IMR-90 (cell line): ENCODE results near the gene ESR1. TPM values are rescaled to one million over a fixed set of nuclear protein-coding genes. Genes with fewer than 3 reads are reported as not detected.

Experiments
- ATAC-seq: fragments of 200-7000 bp; cut with Tn5 transposase; 2 replicates; pipeline ENCODE4 v1.9.1; 2020; ENCODE audit warnings: low read depth, mild to moderate bottlenecking, moderate library complexity
- BruUV-seq: library from RNA; stranded (reverse); fragments of 400-500 nt; replicated peaks from 2 replicates; lab custom pipeline; 2021; lab: Mats Ljungman, UMichigan
- CTCF ChIA-PET: fragments of 300-600 bp; formaldehyde crosslinking; extraction: SDS; loops from one replicate; lab custom pipeline; 2021; ENCODE audit warnings: antibody characterized with exemption; lab: Yijun Ruan, JAX
- POLR2A ChIA-PET: fragments of 300-600 bp; sonication (Branson Sonifier 250); formaldehyde crosslinking; loops from one replicate; lab custom pipeline; 2022; ENCODE audit warnings: antibody characterized with exemption; ENCODE audit not compliant: unreplicated experiment; lab: Charles Lee
- DNase-seq: peaks from one replicate; pipeline ENCODE4 v3.0.0; 2013
- H2AFZ ChIP-seq: replicated peaks from 2 replicates; pipeline ENCODE3; 2013; ENCODE audit warnings: low read length, mild to moderate bottlenecking; ENCODE audit not compliant: poor library complexity
- H2AK5ac ChIP-seq: 2 replicates; pipeline ENCODE4 v1.6.1; 2013; ENCODE audit warnings: low read depth, low read length, inconsistent platforms
- H2AK9ac ChIP-seq: replicated peaks from 2 replicates; pipeline ENCODE3; 2013; ENCODE audit warnings: mild to moderate bottlenecking, low read depth, low read length, moderate library complexity; ENCODE audit not compliant: poor library complexity
- H2BK120ac ChIP-seq: 2 replicates; pipeline ENCODE4 v1.6.1; 2013; ENCODE audit warnings: low read depth, low read length, inconsistent platforms
- H2BK15ac ChIP-seq: 3 replicates; pipeline ENCODE4 v1.6.1; 2013; ENCODE audit warnings: low read depth, low read length, inconsistent platforms
- H2BK20ac ChIP-seq: 2 replicates; pipeline ENCODE4 v1.6.1; 2013; ENCODE audit warnings: low read depth, mild to moderate bottlenecking, inconsistent platforms, low read length, moderate library complexity
- H2BK5ac ChIP-seq: 2 replicates; pipeline ENCODE4 v1.6.1; 2013; ENCODE audit warnings: mild to moderate bottlenecking, low read depth, low read length, inconsistent platforms; ENCODE audit not compliant: poor library complexity, severe bottlenecking
- H3K14ac ChIP-seq: replicated peaks from 2 replicates; pipeline ENCODE4 v1.6.1; 2013; ENCODE audit warnings: low read depth, low read length, inconsistent platforms
- H3K18ac ChIP-seq: 2 replicates; pipeline ENCODE4 v1.6.1; 2013; ENCODE audit warnings: low read depth, low read length, control low read depth
- H3K23ac ChIP-seq: 2 replicates; pipeline ENCODE4 v1.6.1; 2013; ENCODE audit warnings: low read depth, low read length, inconsistent platforms
- H3K27ac ChIP-seq: 2 replicates; pipeline ENCODE4 v1.5.1; 2013; ENCODE audit warnings: mild to moderate bottlenecking, control low read depth, low read length; ENCODE audit not compliant: insufficient read depth
- H3K27me3 ChIP-seq: 2 replicates; pipeline ENCODE4 v1.6.1; 2013; ENCODE audit warnings: low read length; ENCODE audit not compliant: control insufficient read depth, insufficient read depth
- H3K36me3 ChIP-seq: 2 replicates; pipeline ENCODE4 v1.6.1; 2013; ENCODE audit warnings: low read length, mixed read lengths; ENCODE audit not compliant: control insufficient read depth, insufficient read depth
- H3K4ac ChIP-seq: 2 replicates; pipeline ENCODE4 v1.6.1; 2013; ENCODE audit warnings: low read depth, low read length, inconsistent platforms
- H3K4me1 ChIP-seq: 2 replicates; pipeline ENCODE4 v1.6.1; 2013; ENCODE audit warnings: low read length, mixed read lengths; ENCODE audit not compliant: control insufficient read depth, insufficient read depth
- H3K4me2 ChIP-seq: 2 replicates; pipeline ENCODE4 v1.6.1; 2013; ENCODE audit warnings: low read depth, mild to moderate bottlenecking, control low read depth, low read length, moderate library complexity
- H3K4me3 ChIP-seq: 2 replicates; pipeline ENCODE4 v1.5.1; 2013; ENCODE audit warnings: low read depth, mild to moderate bottlenecking, control low read depth, low read length, moderate library complexity; ENCODE audit not compliant: insufficient read depth
- H3K56ac ChIP-seq: 2 replicates; pipeline ENCODE4 v1.6.1; 2013; ENCODE audit warnings: low read length, inconsistent platforms; ENCODE audit not compliant: insufficient read depth; ENCODE audit errors: extremely low read depth
- H3K79me1 ChIP-seq, 2 experiments: 2 replicates each; pipeline ENCODE4 v1.6.1; 2013; ENCODE audit warnings: low read length in 2 of 2, inconsistent platforms in 1 of 2, low read depth in 1 of 2
- H3K9ac ChIP-seq: 2 replicates; pipeline ENCODE4 v1.6.1; 2013; ENCODE audit warnings: low read depth, low read length, control low read depth
- H3K9me1 ChIP-seq: 2 replicates; pipeline ENCODE4 v1.6.1; 2013; ENCODE audit warnings: low read length, inconsistent platforms; ENCODE audit not compliant: insufficient read depth
- H3K9me3 ChIP-seq: 2 replicates; pipeline ENCODE4 v1.6.1; 2013; ENCODE audit warnings: low read length; ENCODE audit not compliant: control insufficient read depth, insufficient read depth
- H4K20me1 ChIP-seq: 2 replicates; pipeline ENCODE4 v1.6.1; 2013; ENCODE audit warnings: low read length, inconsistent platforms; ENCODE audit not compliant: insufficient read depth
- H4K5ac ChIP-seq: 2 replicates; pipeline ENCODE4 v1.6.1; 2013; ENCODE audit warnings: mild to moderate bottlenecking, low read depth, low read length, control low read depth
- H4K8ac ChIP-seq, 2 experiments: 2 replicates each; pipeline ENCODE4 v1.6.1; 2013; ENCODE audit warnings: low read depth in 2 of 2, low read length in 2 of 2, control low read depth in 1 of 2, inconsistent platforms in 1 of 2
- H4K91ac ChIP-seq: 2 replicates; pipeline ENCODE4 v1.6.1; 2013; ENCODE audit warnings: low read depth, low read length, inconsistent platforms; ENCODE audit not compliant: insufficient read depth
- CEBPB ChIP-seq: IDR thresholded peaks from 2 replicates; pipeline ENCODE4 v1.6.1; 2012; ENCODE audit warnings: low read depth, low read length, improper control_type of control experiment
- CHD1 ChIP-seq: IDR thresholded peaks from 2 replicates; pipeline ENCODE4 v1.6.1; 2012; ENCODE audit warnings: low read depth, low read length, improper control_type of control experiment
- CTCF ChIP-seq: conservative IDR thresholded peaks from 2 replicates; pipeline ENCODE4 v1.5.1; 2012; ENCODE audit warnings: mild to moderate bottlenecking, low read depth, low read length, improper control_type of control experiment
- ELK1 ChIP-seq: fragments of 150-350 bp; IDR thresholded peaks from 2 replicates; pipeline ENCODE4 v1.6.1; 2016; ENCODE audit warnings: low read depth, mild to moderate bottlenecking, low read length, moderate library complexity, borderline replicate concordance
- FOS ChIP-seq: fragments of 150-350 bp; IDR thresholded peaks from 2 replicates; pipeline ENCODE4 v1.6.1; 2016; ENCODE audit warnings: low read depth, low read length
- MAFK ChIP-seq: IDR thresholded peaks from 2 replicates; pipeline ENCODE4 v1.6.1; 2012; ENCODE audit warnings: low read depth, low read length, improper control_type of control experiment
- MAZ ChIP-seq: IDR thresholded peaks from 2 replicates; pipeline ENCODE4 v1.6.1; 2012; ENCODE audit warnings: low read depth, mild to moderate bottlenecking, low read length, improper control_type of control experiment, moderate library complexity, borderline replicate concordance
- POLR2A ChIP-seq: IDR thresholded peaks from 2 replicates; pipeline ENCODE4 v1.6.1; 2012; ENCODE audit warnings: mild to moderate bottlenecking, low read depth, low read length
- RCOR1 ChIP-seq: IDR thresholded peaks from 2 replicates; pipeline ENCODE4 v1.6.1; 2012; ENCODE audit warnings: mild to moderate bottlenecking, low read length, improper control_type of control experiment; ENCODE audit not compliant: insufficient replicate concordance
- RFX5 ChIP-seq: IDR thresholded peaks from 2 replicates; pipeline ENCODE4 v1.8.0; 2012; ENCODE audit warnings: low read depth, mild to moderate bottlenecking, low read length, moderate library complexity
- USF2 ChIP-seq: fragments of 150-350 bp; IDR thresholded peaks from 2 replicates; pipeline ENCODE4 v1.6.1; 2017; ENCODE audit warnings: mild to moderate bottlenecking, antibody characterized with exemption, low read length, low read depth
- WGBS, 2 experiments: methylation state at CpG; one replicate each; pipeline versions ENCODE4 v1.1.5 to v1.1.7; 2013; ENCODE audit warnings: missing lambda C conversion rate in 2 of 2; ENCODE audit not compliant: insufficient read length in 1 of 2; ENCODE audit errors: extremely low coverage in 2 of 2; 5-methylcytosine and 5-hydroxymethylcytosine counted together
- dilution Hi-C: fragments of 300-500 bp; cut with HindIII; formaldehyde crosslinking; loops from one replicate; pipeline ENCODE4 v1.14.3; 2018; ENCODE audit warnings: low sequenced_read_pairs; ENCODE audit not compliant: unreplicated experiment
- in situ Hi-C: fragments of 300-500 bp; cut with MboI; formaldehyde crosslinking; loops from 3 replicates; pipeline ENCODE4 v1.14.3; 2019; ENCODE audit warnings: low sequenced_read_pairs, inconsistent platforms, mixed read lengths
- intact Hi-C: fragments of 100-400 bp; cut with micrococcal nuclease; formaldehyde crosslinking; loops from 2 replicates; pipeline ENCODE4 v1.10.0; 2022
- polyA plus RNA-seq, 3 experiments: library from polyadenylated mRNA; depleted of rRNA; stranded (reverse); fragments of >200 nt; gene quantifications; 2 replicates each; pipeline ENCODE4 v1.2.3, GENCODE V29; 2012; ENCODE audit warnings: low replicate concordance in 1 of 3
- total RNA-seq: library from RNA; depleted of rRNA; stranded (reverse); fragments of >200 nt; gene quantifications from 2 replicates; pipeline ENCODE4 v1.2.3, GENCODE V29; 2012

The ESR1 gene
- total and polyA plus RNA-seq, 2 of the 4 experiments (the other 2 are of a cell fraction) = not detected

GRCh38 chr6:152170313-152170701 lies 362.8 kb downstream of the ESR1 start:
- Histone ChIP-seq H2AK5ac (no peak overlapping the region), H3K36me3 (peaks cover 16% of the 10 kb centered on the region), H4K20me1 (no peaks in the 10 kb centered on the region), H3K4me2 (no peak overlapping the region), H2BK15ac (no peak overlapping the region), H2BK120ac (no peak overlapping the region), H3K9ac (no peak overlapping the region), H3K4me3 (no peak overlapping the region), H4K91ac (no peak overlapping the region), H3K79me1 (peaks cover 0 to 9% of the 10 kb centered on the region in 2 experiments; a peak in 2 of 4 replicates), H3K4me1 (no peaks in the 10 kb centered on the region), H2BK5ac (no peak overlapping the region), H3K18ac (no peak overlapping the region), H4K5ac (no peak overlapping the region), H3K27ac (no peak overlapping the region), H4K8ac (no peak overlapping the region), H3K9me3 (no peaks in the 10 kb centered on the region), H3K23ac (no peak overlapping the region), H3K27me3 (no peaks in the 10 kb centered on the region), H3K14ac (no peak overlapping the region), H2BK20ac (no peak overlapping the region), H3K9me1 (peaks cover 2% of the 10 kb centered on the region), H2AK9ac (no peak overlapping the region), H3K4ac (no peak overlapping the region), H3K56ac (no peak overlapping the region), H2AFZ (no peak overlapping the region)
- no peak for DNase-seq
- ATAC-seq = no peak
- ChIA-PET CTCF (interaction anchor here (1.1 kb wide), 1 partner anchor 19 kb away, joined by 3 read pairs; no protein-coding TSS in a partner anchor), POLR2A (no interaction called here)
- TF ChIP-seq ELK1 (no peak), FOS (no peak), CHD1 (no peak), POLR2A (no peak), RCOR1 (no peak), RFX5 (no peak), CTCF (no peak), MAZ (no peak), MAFK (no peak), USF2 (no peak), CEBPB (no peak)
- no TSS peak for BruUV-seq
- dilution Hi-C loops (no loop called here), in situ Hi-C loops (no loop called here), intact Hi-C loops (no loop called here)
- 100% methylated on average over 3 of the region's 4 CpGs; no CpG with 5 or more reads in 1 of the 2 experiments for WGBS, 2 experiments
